Keratinocyte (primary cell): ENCODE data around the gene MAPRE2. TPM values are rescaled to one million over a fixed set of nuclear protein-coding genes. Genes with fewer than 3 reads are reported as not detected.

Source experiments
- DNase-seq: peaks from one replicate; pipeline ENCODE4 v3.0.0-alpha.2; 2011; ENCODE audit warnings: low read depth, missing footprints, low spot score
- FAIRE-seq: peaks from 2 replicates; lab custom pipeline; 2011; peaks lifted over from hg19 to GRCh38; lab: Jason Lieb, UNC
- H2AFZ ChIP-seq: 2 replicates; pipeline ENCODE4 v1.6.0; 2012; ENCODE audit warnings: low read length, control low read depth, inconsistent platforms; ENCODE audit not compliant: control insufficient read depth
- H3K27ac ChIP-seq: 2 replicates; pipeline ENCODE4 v1.5.1; 2011; ENCODE audit warnings: low read length; ENCODE audit not compliant: control insufficient read depth, insufficient read depth
- H3K27me3 ChIP-seq: 3 replicates; pipeline ENCODE4 v1.6.0; 2011; ENCODE audit warnings: low read length; ENCODE audit not compliant: control insufficient read depth, insufficient read depth; ENCODE audit errors: extremely low read depth
- H3K36me3 ChIP-seq, 2 experiments: 2 replicates in 1 of 2; 3 replicates in 1 of 2; pipeline ENCODE4 v1.5.1; 2011; ENCODE audit warnings: low read length in 2 of 2, mild to moderate bottlenecking in 1 of 2; ENCODE audit not compliant: control insufficient read depth in 2 of 2, insufficient read depth in 2 of 2; ENCODE audit errors: extremely low read depth in 1 of 2
- H3K4me1 ChIP-seq: 3 replicates; pipeline ENCODE4 v1.5.1; 2011; ENCODE audit warnings: low read length; ENCODE audit not compliant: control insufficient read depth, insufficient read depth; ENCODE audit errors: extremely low read depth
- H3K4me2 ChIP-seq: 3 replicates; pipeline ENCODE4 v1.6.0; 2011; ENCODE audit warnings: low read depth, low read length; ENCODE audit not compliant: control insufficient read depth, insufficient read depth; ENCODE audit errors: extremely low read depth
- H3K4me3 ChIP-seq, 3 experiments: fragments of 200-600 bp in 1 of 3; sonication (generic) in 1 of 3; 2 replicates in 2 of 3; 3 replicates in 1 of 3; pipeline ENCODE4 v1.5.1; 2011 to 2016; ENCODE audit warnings: low read length in 3 of 3, mild to moderate bottlenecking in 3 of 3, control low read depth in 2 of 3, inconsistent platforms in 1 of 3, low read depth in 1 of 3, mixed read lengths in 1 of 3, mixed run types in 1 of 3, moderate library complexity in 1 of 3; ENCODE audit not compliant: control insufficient read depth in 2 of 3, insufficient read depth in 2 of 3; ENCODE audit errors: extremely low read depth in 1 of 3
- H3K79me2 ChIP-seq: 2 replicates; pipeline ENCODE4 v1.6.0; 2012; ENCODE audit warnings: low read length; ENCODE audit not compliant: control insufficient read depth, insufficient read depth
- H3K9ac ChIP-seq: 3 replicates; pipeline ENCODE4 v1.6.0; 2011; ENCODE audit warnings: low read length; ENCODE audit not compliant: control insufficient read depth, insufficient read depth; ENCODE audit errors: extremely low read depth
- H3K9me1 ChIP-seq: 3 replicates; pipeline ENCODE4 v1.6.0; 2011; ENCODE audit warnings: low read length; ENCODE audit not compliant: control insufficient read depth, insufficient read depth; ENCODE audit errors: extremely low read depth
- H3K9me3 ChIP-seq: 2 replicates; pipeline ENCODE4 v1.5.1; 2012; ENCODE audit warnings: low read depth, low read length; ENCODE audit not compliant: control insufficient read depth
- H4K20me1 ChIP-seq: 3 replicates; pipeline ENCODE4 v1.6.0; 2011; ENCODE audit warnings: low read length; ENCODE audit not compliant: control insufficient read depth, insufficient read depth; ENCODE audit errors: extremely low read depth
- CTCF ChIP-seq, 3 experiments: IDR thresholded peaks in 1 of 3; conservative IDR thresholded peaks in 1 of 3; optimal IDR thresholded peaks in 1 of 3; 2 replicates in 2 of 3; 3 replicates in 1 of 3; pipeline versions ENCODE3 to v1.5.1; 2011; ENCODE audit warnings: low read length in 3 of 3, mild to moderate bottlenecking in 3 of 3, moderate library complexity in 2 of 3, control low read depth in 1 of 3, inconsistent platforms in 1 of 3; ENCODE audit not compliant: insufficient read depth in 2 of 3; ENCODE audit errors: extremely low read depth in 1 of 3
- EZH2 ChIP-seq: IDR thresholded peaks from one replicate; pipeline ENCODE4 v1.6.1; 2012; ENCODE audit warnings: inconsistent platforms, mild to moderate bottlenecking, low read length, moderate library complexity
- dilution Hi-C: fragments of 300-500 bp; cut with MboI; formaldehyde crosslinking; loops from one replicate; pipeline ENCODE4 v1.7.0; 2020; ENCODE audit warnings: low sequenced_read_pairs; ENCODE audit not compliant: extremely low pct_ligation_motif_present
- polyA plus RNA-seq, 5 experiments: library from polyadenylated mRNA; depleted of rRNA in 3 of 5; stranded (reverse) in 3 of 5; stranded (forward) in 1 of 5; unstranded in 1 of 5; fragments of >200 nt; gene quantifications; 1 replicate in 1 of 5; 2 replicates in 3 of 5; 3 replicates in 1 of 5; pipeline versions ENCODE4 v1.2.1 to v1.2.3, GENCODE V29; 2011 to 2012; ENCODE audit warnings: missing spikeins in 2 of 5, low read depth in 1 of 5, low replicate concordance in 1 of 5

The MAPRE2 gene
- polyA plus RNA-seq, 1 donor (not counting 4 experiments of a cell fraction or from before 2014, with no cell fraction given) = 14.2 TPM

GRCh38 chr18:35086704-35087103, 45.5 kb downstream of the MAPRE2 start:
- Histone ChIP-seq H3K9me1 (no peaks in the 10 kb centered on the region), H3K27me3 (no peaks in the 10 kb centered on the region), H3K4me1 (no peaks in the 10 kb centered on the region), H3K9me3 (no peaks in the 10 kb centered on the region), H3K36me3 (no peaks in the 10 kb centered on the region), H4K20me1 (no peaks in the 10 kb centered on the region), H2AFZ (no peak overlapping the region), H3K79me2 (no peaks in the 10 kb centered on the region), H3K4me2 (no peak overlapping the region), H3K9ac (no peak overlapping the region), H3K27ac (no peak overlapping the region), H3K4me3 (no peak overlapping the region)
- FAIRE-seq = no peak
- dilution Hi-C loops = no loop called here
- no peak for DNase-seq
- TF ChIP-seq EZH2 = no peak

- no peaks in the 10 kb centered on the region for H3K79me2 ChIP-seq
- no peak for FAIRE-seq
- dilution Hi-C loops = no loop called here
- H3K9me3 ChIP-seq = no peaks in the 10 kb centered on the region
- H3K4me2 ChIP-seq = no peak overlapping the region
- H3K9me1 ChIP-seq = no peaks in the 10 kb centered on the region
- H3K27ac ChIP-seq = no peak overlapping the region
- H3K27me3 ChIP-seq = no peaks in the 10 kb centered on the region
- H3K9ac ChIP-seq = no peak overlapping the region
- H3K4me3 ChIP-seq = no peak overlapping the region
- TF ChIP-seq EZH2 (no peak), CTCF (optimal IDR thresholded peaks at IDR 0.05 in 1 of 3, IDR thresholded peaks at IDR 0.05 in 1 of 3, conservative IDR thresholded peaks at IDR 0.05 in 1 of 3; ENCODE audit: extremely low read depth in 1 of 3, insufficient read depth in 2 of 3, low read length in 3 of 3) (no peak)
- H3K36me3 ChIP-seq = no peaks in the 10 kb centered on the region
- no peaks in the 10 kb centered on the region for H3K4me1 ChIP-seq
- H4K20me1 ChIP-seq = no peaks in the 10 kb centered on the region
- no peak overlapping the region for H2AFZ ChIP-seq
- DNase-seq = no peak
Measured at GRCh38 chr18:35087726-35088125, 46.5 kb downstream of the MAPRE2 start.

GRCh38 chr18:35088921-35089320, 47.7 kb downstream of the MAPRE2 start:
- TF ChIP-seq EZH2 (no peak), CTCF (optimal IDR thresholded peaks at IDR 0.05 in 1 of 3, IDR thresholded peaks at IDR 0.05 in 1 of 3, conservative IDR thresholded peaks at IDR 0.05 in 1 of 3; ENCODE audit: extremely low read depth in 1 of 3, insufficient read depth in 2 of 3, low read length in 3 of 3) (no peak)
- H3K4me1 ChIP-seq = no peaks in the 10 kb centered on the region
- H2AFZ ChIP-seq = no peak overlapping the region
- H3K27ac ChIP-seq = no peak overlapping the region
- H4K20me1 ChIP-seq = no peaks in the 10 kb centered on the region
- no peak overlapping the region for H3K4me3 ChIP-seq
- DNase-seq (no peak), FAIRE-seq (no peak)
- dilution Hi-C loops = no loop called here
- no peaks in the 10 kb centered on the region for H3K79me2 ChIP-seq
- no peaks in the 10 kb centered on the region for H3K27me3 ChIP-seq
- H3K4me2 ChIP-seq = no peak overlapping the region
- H3K9ac ChIP-seq = no peak overlapping the region
- H3K9me1 ChIP-seq = no peaks in the 10 kb centered on the region
- no peaks in the 10 kb centered on the region for H3K9me3 ChIP-seq
- no peaks in the 10 kb centered on the region for H3K36me3 ChIP-seq
